HepG2 (cell line): ENCODE measurements around the gene MRPS7. TPM values are rescaled to one million over a fixed set of nuclear protein-coding genes. Genes with fewer than 3 reads are reported as not detected.

ENCODE experiments used
- ATM ChIP-seq: fragments of 450-650 bp; IDR thresholded peaks from 2 replicates; pipeline ENCODE4 v1.7.1; 2017; ENCODE audit warnings: mild to moderate bottlenecking, borderline replicate concordance
- BHLHE40 ChIP-seq: IDR thresholded peaks from 2 replicates; pipeline ENCODE4 v1.6.1; 2011; ENCODE audit warnings: low read length, improper control_type of control experiment
- CREB1 ChIP-seq, 2 experiments: fragments of 450-650 bp in 1 of 2; IDR thresholded peaks; 2 replicates each; pipeline ENCODE4 v1.6.1; 2016 to 2017; ENCODE audit warnings: control low read depth in 1 of 2, mild to moderate bottlenecking in 1 of 2, missing compliant biosample characterization in 1 of 2, missing genetic modification characterization in 1 of 2
- FOXC1 ChIP-seq: sonication (generic); formaldehyde crosslinking; IDR thresholded peaks from 2 replicates; pipeline ENCODE4 v1.8.0; 2022; ENCODE audit warnings: mild to moderate bottlenecking, missing genetic modification reagents, borderline replicate concordance
- FOXO4 ChIP-seq: sonication (generic); formaldehyde crosslinking; conservative IDR thresholded peaks from 2 replicates; pipeline ENCODE4 v1.8.1; 2023; ENCODE audit warnings: missing genetic modification reagents
- ISL2 ChIP-seq: sonication (generic); formaldehyde crosslinking; IDR thresholded peaks from 2 replicates; pipeline ENCODE4 v1.5.0; 2020; ENCODE audit warnings: missing genetic modification reagents
- MTF1 ChIP-seq: sonication (generic); formaldehyde crosslinking; IDR thresholded peaks from 2 replicates; pipeline ENCODE4 v1.5.0; 2020; ENCODE audit warnings: missing genetic modification reagents
- PHB2 ChIP-seq: fragments of 450-650 bp; IDR thresholded peaks from 2 replicates; pipeline ENCODE4 v1.6.1; 2018; ENCODE audit not compliant: partially characterized antibody
- TOE1 ChIP-seq: sonication (generic); formaldehyde crosslinking; IDR thresholded peaks from 2 replicates; pipeline ENCODE4 v1.4.0; 2020; ENCODE audit warnings: mild to moderate bottlenecking, missing genetic modification reagents
- YEATS2 ChIP-seq: sonication (generic); formaldehyde crosslinking; IDR thresholded peaks from 2 replicates; pipeline ENCODE4 v1.4.0; 2020; ENCODE audit warnings: missing genetic modification reagents, borderline replicate concordance
- ZBTB14 ChIP-seq: sonication (generic); formaldehyde crosslinking; IDR thresholded peaks from 2 replicates; pipeline ENCODE4 v1.4.0; 2020; ENCODE audit warnings: missing genetic modification reagents
- ZNF142 ChIP-seq: sonication (generic); formaldehyde crosslinking; IDR thresholded peaks from 2 replicates; pipeline ENCODE4 v1.4.0; 2020; ENCODE audit warnings: missing genetic modification reagents
- ZNF225 ChIP-seq: sonication (generic); formaldehyde crosslinking; IDR thresholded peaks from 2 replicates; pipeline ENCODE4 v1.4.0; 2020; ENCODE audit warnings: mild to moderate bottlenecking, missing genetic modification reagents
- ZNF343 ChIP-seq: sonication (generic); formaldehyde crosslinking; IDR thresholded peaks from 2 replicates; pipeline ENCODE4 v1.4.0; 2020; ENCODE audit warnings: mild to moderate bottlenecking, missing genetic modification reagents
- ZNF503 ChIP-seq: sonication (generic); formaldehyde crosslinking; IDR thresholded peaks from 2 replicates; pipeline ENCODE4 v1.4.0; 2020; ENCODE audit warnings: missing genetic modification reagents
- ZNF549 ChIP-seq: sonication (generic); formaldehyde crosslinking; IDR thresholded peaks from 2 replicates; pipeline ENCODE4 v1.5.0; 2020; ENCODE audit warnings: missing genetic modification reagents
- ZNF576 ChIP-seq: sonication (generic); formaldehyde crosslinking; IDR thresholded peaks from 2 replicates; pipeline ENCODE4 v1.4.0; 2020; ENCODE audit warnings: mild to moderate bottlenecking, missing genetic modification reagents
- ZNF768 ChIP-seq: sonication (generic); formaldehyde crosslinking; IDR thresholded peaks from 2 replicates; pipeline ENCODE4 v1.4.0; 2020; ENCODE audit warnings: missing genetic modification reagents
- ZNF790 ChIP-seq: sonication (generic); formaldehyde crosslinking; IDR thresholded peaks from 2 replicates; pipeline ENCODE4 v1.8.0; 2022; ENCODE audit warnings: missing genetic modification reagents, mild to moderate bottlenecking, borderline replicate concordance
- polyA plus RNA-seq, 8 experiments: library from polyadenylated mRNA; depleted of rRNA in 3 of 8; stranded (reverse) in 7 of 8; unstranded in 1 of 8; fragments of >200 nt; fragmentation: Illumina TruSeq in 4 of 8; extraction: Trizol in 4 of 8; gene quantifications; 2 replicates each; pipeline versions ENCODE4 v1.2.1 to v1.2.3, GENCODE V29; 2011 to 2016; ENCODE audit warnings: low read depth in 4 of 8, missing spikeins in 1 of 8, mixed read lengths in 1 of 8; ENCODE audit not compliant: insufficient read depth in 1 of 8
- total RNA-seq, 5 experiments: library from RNA; depleted of rRNA; stranded (reverse); fragments of >200 nt; fragmentation: Illumina TruSeq; extraction: Trizol; gene quantifications; 2 replicates each; pipeline ENCODE4 v1.2.3, GENCODE V29; 2016; ENCODE audit warnings: low read depth in 1 of 5

The MRPS7 gene
- total and polyA plus RNA-seq, 2 of the 13 experiments (the other 11 are each of a cell fraction or from before 2014, with no cell fraction given), result 97.0 to 162 TPM

GRCh38 chr17:75267411-75268232, 5.9 kb downstream of the MRPS7 start (continued):
- TF ChIP-seq ZNF503 (CRISPR knock-in tag) (no peak), PHB2 (no peak), ZNF343 (CRISPR knock-in tag) (no peak), ZNF142 (CRISPR knock-in tag) (no peak), ATM (no peak), ZNF576 (CRISPR knock-in tag) (no peak), FOXO4 (CRISPR knock-in tag) (0 out of 2 replicates have a peak, but pooled peaks have one; percentile 95), ISL2 (CRISPR knock-in tag) (no peak), CREB1 (IDR thresholded peaks at IDR 0.05) (no peak), CREB1 (CRISPR knock-in tag; IDR thresholded peaks at IDR 0.05) (no peak), ZNF790 (CRISPR knock-in tag) (no peak), ZNF768 (CRISPR knock-in tag) (peak; percentile 66), ZNF225 (CRISPR knock-in tag) (peak; percentile 77), ZNF549 (no peak), TOE1 (no peak), YEATS2 (CRISPR knock-in tag) (peak; percentile 80; the same call in 1 of the 2 replicates), BHLHE40 (no peak), MTF1 (CRISPR knock-in tag) (no peak), FOXC1 (CRISPR knock-in tag) (peak; percentile 79; the same call in 1 of the 2 replicates), ZBTB14 (CRISPR knock-in tag) (0 out of 2 replicates have a peak, but pooled peaks have one; percentile 34)
